Epithelial cell of alveolus of lung (primary cell): Measurements from ENCODE around the gene GRIA3. TPM values are rescaled to one million over a fixed set of nuclear protein-coding genes. Genes with fewer than 3 reads are reported as not detected.

Source experiments
- total RNA-seq: library from RNA; depleted of rRNA; stranded (reverse); fragments of >200 nt; gene quantifications from 2 replicates; pipeline ENCODE4 v1.2.1, GENCODE V29; 2015

Gene GRIA3
- 0.39 TPM in 1 of 2 replicates, not detected in the other for total RNA-seq

GRCh38 chrX:123184219-123184865 is at the start of gene GRIA3:
TSS of gene GRIA3 (plus strand) at chrX:123184278. CDS start at chrX:123184536, 258 bp downstream.

